Smooth muscle cell (in vitro differentiated cells): ENCODE data around the gene UPP1. TPM values are rescaled to one million over a fixed set of nuclear protein-coding genes. Genes with fewer than 3 reads are reported as not detected.
"Not testable (repeated sequence)": the region's sequence is repeated elsewhere in the genome, so short reads cannot be mapped to it uniquely, and the experiment has no call there.

ENCODE experiments used
- DNase-seq: peaks from one replicate; lab custom pipeline; 2025; ENCODE audit not compliant: unreplicated experiment; lab: John Stamatoyannopoulos, UW
- H2AFZ ChIP-seq: fragments of 200-600 bp; sonication (generic); 2 replicates; pipeline ENCODE4 v1.6.0; 2016; ENCODE audit warnings: antibody characterized with exemption, low read depth, mild to moderate bottlenecking
- H3F3A ChIP-seq: fragments of 200-600 bp; sonication (generic); 2 replicates; pipeline ENCODE4 v1.6.0; 2017; ENCODE audit warnings: antibody characterized with exemption, low read depth
- H3K27ac ChIP-seq: fragments of 200-600 bp; sonication (generic); 2 replicates; pipeline ENCODE4 v1.5.1; 2016; ENCODE audit warnings: low read depth, mild to moderate bottlenecking
- H3K27me3 ChIP-seq: fragments of 200-600 bp; sonication (generic); 2 replicates; pipeline ENCODE4 v1.6.1; 2016; ENCODE audit warnings: low read depth, mild to moderate bottlenecking
- H3K36me3 ChIP-seq: fragments of 200-600 bp; sonication (generic); 2 replicates; pipeline ENCODE4 v1.5.1; 2016; ENCODE audit warnings: low read depth
- H3K4me1 ChIP-seq: fragments of 200-600 bp; sonication (generic); 2 replicates; pipeline ENCODE4 v1.5.1; 2016; ENCODE audit warnings: low read depth
- H3K4me2 ChIP-seq: fragments of 200-600 bp; sonication (generic); 2 replicates; pipeline ENCODE4 v1.6.0; 2016; ENCODE audit warnings: mild to moderate bottlenecking
- H3K4me3 ChIP-seq: fragments of 200-600 bp; sonication (generic); 2 replicates; pipeline ENCODE4 v1.5.1; 2016; ENCODE audit warnings: mild to moderate bottlenecking
- H3K79me2 ChIP-seq: fragments of 200-600 bp; sonication (generic); 2 replicates; pipeline ENCODE4 v1.6.0; 2016; ENCODE audit warnings: low read depth, mild to moderate bottlenecking
- H3K9ac ChIP-seq: fragments of 200-600 bp; sonication (generic); 2 replicates; pipeline ENCODE4 v1.6.0; 2016; ENCODE audit warnings: low read depth
- H3K9me3 ChIP-seq: fragments of 200-600 bp; sonication (generic); replicated peaks from 2 replicates; pipeline ENCODE4 v1.5.1; 2016; ENCODE audit warnings: low read depth
- H4K20me1 ChIP-seq: fragments of 200-600 bp; sonication (generic); 2 replicates; pipeline ENCODE4 v1.6.0; 2016; ENCODE audit warnings: low read depth
- CTCF ChIP-seq: fragments of 200-600 bp; sonication (generic); IDR thresholded peaks from 2 replicates; pipeline ENCODE4 v1.5.1; 2017; ENCODE audit warnings: borderline replicate concordance, mild to moderate bottlenecking, antibody characterized with exemption; ENCODE audit not compliant: insufficient read depth, poor library complexity, severe bottlenecking
- WGBS: methylation state at CpG from one replicate; pipeline ENCODE4 v1.1.7; 2016; ENCODE audit warnings: low lambda C conversion rate; 5-methylcytosine and 5-hydroxymethylcytosine counted together
- polyA plus RNA-seq: library from polyadenylated mRNA; unstranded; fragments of >200 nt; fragmentation: Nextera tagmentation; extraction: Ambion mirVana; gene quantifications from 2 replicates; pipeline ENCODE4 v1.2.1, GENCODE V29; 2016
- total RNA-seq: library from RNA; depleted of rRNA; stranded (reverse); fragments of >200 nt; gene quantifications from 2 replicates; pipeline ENCODE4 v1.2.3, GENCODE V29; 2014

Gene UPP1
- total and polyA plus RNA-seq, 2 experiments from 2014 or later = 23.6 to 43.8 TPM

- Histone ChIP-seq H3K9me3 (no peaks in the 10 kb centered on the region), H2AFZ (no peak overlapping the region), H3K36me3 (no peaks in the 10 kb centered on the region), H3K27ac (peak overlapping the region; percentile 44), H3F3A (no peaks in the 10 kb centered on the region), H4K20me1 (no peaks in the 10 kb centered on the region), H3K9ac (no peak overlapping the region), H3K79me2 (no peaks in the 10 kb centered on the region), H3K4me3 (no peak overlapping the region), H3K4me1 (no peaks in the 10 kb centered on the region), H3K4me2 (no peak overlapping the region), H3K27me3 (no peaks in the 10 kb centered on the region)
- no peak for TF ChIP-seq CTCF
- DNase-seq = no peak
Observed at GRCh38 chr7:48074204-48074654, 14.8 kb upstream of the UPP1 start.

- Histone ChIP-seq H3K9me3 (no peaks in the 10 kb centered on the region), H3K27ac (no peak overlapping the region), H3K4me1 (no peaks in the 10 kb centered on the region), H4K20me1 (no peaks in the 10 kb centered on the region), H3K9ac (no peak overlapping the region), H3F3A (no peaks in the 10 kb centered on the region), H3K79me2 (no peaks in the 10 kb centered on the region), H3K27me3 (no peaks in the 10 kb centered on the region), H3K36me3 (no peaks in the 10 kb centered on the region), H2AFZ (no peak overlapping the region), H3K4me2 (no peak overlapping the region), H3K4me3 (no peak overlapping the region)
- 83% methylated on average over 1 of the region's 1 CpG for WGBS
- no peak for DNase-seq
- no peak for TF ChIP-seq CTCF
Observed at GRCh38 chr7:48077423-48077822, 11.6 kb upstream of the UPP1 start.

DNA sequence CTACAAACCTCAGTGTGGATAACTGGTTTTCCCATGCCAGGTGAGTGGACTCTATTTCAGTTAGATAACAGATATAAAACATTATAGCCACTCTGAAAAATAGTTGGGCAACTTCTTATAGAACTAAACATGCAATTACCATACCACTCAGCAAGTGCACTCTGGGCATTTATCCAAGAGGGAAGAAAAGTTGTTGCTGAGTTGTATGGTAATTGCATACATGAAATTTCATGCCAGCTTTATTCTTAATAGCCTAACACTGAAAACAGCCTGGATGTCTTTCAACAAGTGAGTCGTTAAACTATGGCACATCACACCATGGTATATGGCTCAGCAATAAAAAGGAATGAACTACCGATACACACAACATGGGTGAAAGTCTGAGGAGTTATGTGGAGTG lies 10.6 kb upstream of the UPP1 start:
- H3K9me3 ChIP-seq = no peaks in the 10 kb centered on the region
- H3K36me3 ChIP-seq = no peaks in the 10 kb centered on the region
- peaks cover 4% of the 10 kb centered on the region for H3F3A ChIP-seq
- no peak overlapping the region for H2AFZ ChIP-seq
- H4K20me1 ChIP-seq = no peaks in the 10 kb centered on the region
- peaks cover 6% of the 10 kb centered on the region for H3K4me1 ChIP-seq
- WGBS = 89% methylated on average over 2 of the region's 2 CpGs
- no peak for DNase-seq
- no peak overlapping the region for H3K9ac ChIP-seq
- no peaks in the 10 kb centered on the region for H3K79me2 ChIP-seq
- no peak for TF ChIP-seq CTCF
- no peaks in the 10 kb centered on the region for H3K27me3 ChIP-seq
- H3K4me2 ChIP-seq = no peak overlapping the region
- H3K4me3 ChIP-seq = no peak overlapping the region
- H3K27ac ChIP-seq = no peak overlapping the region

DNA sequence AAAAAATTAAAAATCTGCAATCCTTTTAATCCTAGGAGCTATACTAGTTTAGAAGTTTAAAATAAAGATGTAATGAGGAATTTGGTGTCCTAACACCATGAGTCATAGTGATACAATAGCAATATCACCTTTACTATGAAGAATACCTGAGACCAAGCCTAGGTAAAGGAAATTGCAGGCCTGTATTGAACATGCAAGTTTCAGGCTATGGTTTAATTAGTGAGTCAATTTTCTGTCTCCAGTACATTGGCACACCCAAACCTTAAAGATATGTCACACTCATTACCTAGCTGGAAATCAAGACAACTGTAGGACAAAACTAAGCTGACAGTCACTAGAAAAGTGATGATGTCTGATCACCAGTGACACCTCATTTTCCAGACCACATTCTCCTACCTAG lies 6.7 kb upstream of the UPP1 start:
- Histone ChIP-seq H3F3A (peaks cover 15% of the 10 kb centered on the region), H3K4me1 (peaks cover 23% of the 10 kb centered on the region), H3K4me2 (peak overlapping the region; percentile 40)
- H2AFZ ChIP-seq, H3K27me3 ChIP-seq, H3K9ac ChIP-seq, H3K36me3 ChIP-seq, H3K4me3 ChIP-seq, H3K9me3 ChIP-seq, H3K79me2 ChIP-seq, H4K20me1 ChIP-seq, H3K27ac ChIP-seq, DNase-seq: not testable (repeated sequence)
